DND-41 (cell line): Measurements from ENCODE around the gene NCAPD2.

Experiments
- ATAC-seq: fragments of 200-7000 bp; cut with Tn5 transposase; 3 replicates; pipeline ENCODE4 v1.9.1; 2021; ENCODE audit warnings: low read depth; ENCODE audit not compliant: insufficient read depth
- DNase-seq: peaks from one replicate; pipeline ENCODE4 v3.0.0-alpha.2; 2020
- H2AFZ ChIP-seq: 2 replicates; pipeline ENCODE4 v1.6.0; 2012; ENCODE audit warnings: low read depth, low read length
- H3K27ac ChIP-seq: 2 replicates; pipeline ENCODE4 v1.5.1; 2012; ENCODE audit warnings: low read length, inconsistent platforms
- H3K27me3 ChIP-seq: fragments of 200-600 bp; sonication (generic); 2 replicates; pipeline ENCODE4 v1.6.0; 2012; ENCODE audit warnings: low read length, mild to moderate bottlenecking, inconsistent platforms; ENCODE audit not compliant: insufficient read depth, poor library complexity
- H3K36me3 ChIP-seq: 2 replicates; pipeline ENCODE4 v1.5.1; 2012; ENCODE audit warnings: low read length, inconsistent platforms; ENCODE audit not compliant: insufficient read depth
- H3K4me1 ChIP-seq: 2 replicates; pipeline ENCODE4 v1.5.1; 2012; ENCODE audit warnings: mild to moderate bottlenecking, low read length; ENCODE audit not compliant: insufficient read depth
- H3K4me2 ChIP-seq: 2 replicates; pipeline ENCODE4 v1.6.0; 2012; ENCODE audit warnings: mild to moderate bottlenecking, moderate library complexity, low read length, inconsistent platforms; ENCODE audit not compliant: insufficient read depth
- H3K4me3 ChIP-seq, 2 experiments: fragments of 200-600 bp in 1 of 2; shearing (Covaris generic) in 1 of 2; 2 replicates each; pipeline ENCODE4 v1.5.1; 2012 to 2016; ENCODE audit warnings: inconsistent platforms in 2 of 2, low read length in 2 of 2, mild to moderate bottlenecking in 2 of 2, low read depth in 1 of 2, moderate library complexity in 1 of 2
- H3K79me2 ChIP-seq: 2 replicates; pipeline ENCODE4 v1.6.0; 2012; ENCODE audit warnings: low read length, inconsistent platforms; ENCODE audit not compliant: insufficient read depth
- H3K9ac ChIP-seq: 2 replicates; pipeline ENCODE4 v1.6.0; 2012; ENCODE audit warnings: low read depth, mild to moderate bottlenecking, inconsistent platforms, low read length, moderate library complexity
- H3K9me3 ChIP-seq: 2 replicates; pipeline ENCODE4 v1.5.1; 2012; ENCODE audit warnings: low read length, moderate library complexity, mild to moderate bottlenecking, inconsistent platforms; ENCODE audit not compliant: insufficient read depth, severe bottlenecking
- H4K20me1 ChIP-seq: 2 replicates; pipeline ENCODE4 v1.6.0; 2012; ENCODE audit warnings: low read length; ENCODE audit not compliant: insufficient read depth
- CTCF ChIP-seq: IDR thresholded peaks from 2 replicates; pipeline ENCODE4 v1.5.1; 2012; ENCODE audit warnings: borderline replicate concordance, low read length, moderate library complexity, mild to moderate bottlenecking; ENCODE audit not compliant: poor library complexity, severe bottlenecking; ENCODE audit errors: extremely low read depth
- EZH2 ChIP-seq: IDR thresholded peaks from 3 replicates; pipeline ENCODE4 v1.6.1; 2012; ENCODE audit warnings: borderline replicate concordance, low read depth, mild to moderate bottlenecking, moderate library complexity, low read length, inconsistent platforms; ENCODE audit not compliant: severe bottlenecking

The NCAPD2 gene, protein sequence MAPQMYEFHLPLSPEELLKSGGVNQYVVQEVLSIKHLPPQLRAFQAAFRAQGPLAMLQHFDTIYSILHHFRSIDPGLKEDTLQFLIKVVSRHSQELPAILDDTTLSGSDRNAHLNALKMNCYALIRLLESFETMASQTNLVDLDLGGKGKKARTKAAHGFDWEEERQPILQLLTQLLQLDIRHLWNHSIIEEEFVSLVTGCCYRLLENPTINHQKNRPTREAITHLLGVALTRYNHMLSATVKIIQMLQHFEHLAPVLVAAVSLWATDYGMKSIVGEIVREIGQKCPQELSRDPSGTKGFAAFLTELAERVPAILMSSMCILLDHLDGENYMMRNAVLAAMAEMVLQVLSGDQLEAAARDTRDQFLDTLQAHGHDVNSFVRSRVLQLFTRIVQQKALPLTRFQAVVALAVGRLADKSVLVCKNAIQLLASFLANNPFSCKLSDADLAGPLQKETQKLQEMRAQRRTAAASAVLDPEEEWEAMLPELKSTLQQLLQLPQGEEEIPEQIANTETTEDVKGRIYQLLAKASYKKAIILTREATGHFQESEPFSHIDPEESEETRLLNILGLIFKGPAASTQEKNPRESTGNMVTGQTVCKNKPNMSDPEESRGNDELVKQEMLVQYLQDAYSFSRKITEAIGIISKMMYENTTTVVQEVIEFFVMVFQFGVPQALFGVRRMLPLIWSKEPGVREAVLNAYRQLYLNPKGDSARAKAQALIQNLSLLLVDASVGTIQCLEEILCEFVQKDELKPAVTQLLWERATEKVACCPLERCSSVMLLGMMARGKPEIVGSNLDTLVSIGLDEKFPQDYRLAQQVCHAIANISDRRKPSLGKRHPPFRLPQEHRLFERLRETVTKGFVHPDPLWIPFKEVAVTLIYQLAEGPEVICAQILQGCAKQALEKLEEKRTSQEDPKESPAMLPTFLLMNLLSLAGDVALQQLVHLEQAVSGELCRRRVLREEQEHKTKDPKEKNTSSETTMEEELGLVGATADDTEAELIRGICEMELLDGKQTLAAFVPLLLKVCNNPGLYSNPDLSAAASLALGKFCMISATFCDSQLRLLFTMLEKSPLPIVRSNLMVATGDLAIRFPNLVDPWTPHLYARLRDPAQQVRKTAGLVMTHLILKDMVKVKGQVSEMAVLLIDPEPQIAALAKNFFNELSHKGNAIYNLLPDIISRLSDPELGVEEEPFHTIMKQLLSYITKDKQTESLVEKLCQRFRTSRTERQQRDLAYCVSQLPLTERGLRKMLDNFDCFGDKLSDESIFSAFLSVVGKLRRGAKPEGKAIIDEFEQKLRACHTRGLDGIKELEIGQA (N-terminal part only)

DNA sequence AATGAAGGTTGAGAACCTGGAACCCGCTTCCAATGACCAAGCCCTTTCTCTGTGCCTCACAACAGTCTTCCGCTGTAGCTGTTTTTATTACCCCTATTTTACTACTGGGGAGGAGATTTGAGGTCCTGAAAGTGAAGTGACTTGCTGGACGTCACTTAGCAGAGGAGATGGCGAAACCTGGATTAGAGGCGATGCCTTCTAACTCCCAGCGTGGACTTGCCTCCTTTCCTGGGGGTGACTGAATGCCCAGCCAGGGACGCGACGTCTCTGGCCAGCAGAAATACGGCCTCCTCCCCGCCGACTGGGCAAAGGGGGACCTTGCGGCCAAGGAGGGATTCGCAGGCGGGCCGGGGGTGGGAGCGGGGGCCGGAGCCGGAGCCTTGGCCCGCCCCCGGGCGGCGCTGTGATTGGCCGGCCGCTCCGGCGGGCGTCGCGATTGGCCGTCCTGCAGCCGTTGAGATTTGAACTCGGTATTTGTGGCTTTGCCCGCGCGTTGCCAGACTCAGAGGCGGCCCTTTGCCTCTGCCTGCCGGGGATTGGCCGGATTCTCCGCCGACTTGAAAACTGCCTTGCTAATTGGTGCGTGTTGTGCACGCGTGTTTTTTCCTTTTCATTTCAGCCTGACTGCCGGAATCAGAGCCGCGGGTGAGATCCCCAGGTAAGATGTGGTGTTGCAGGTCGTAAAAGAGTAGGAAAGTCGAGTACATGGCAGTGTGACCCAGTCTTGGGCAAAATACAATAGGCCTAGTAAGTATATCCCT is at the start of gene NCAPD2:
Gene NCAPD2 (plus strand): TSS at position 606 of the 761 bp plus-strand sequence. CDS start 997 bp downstream, outside the sequence.
- Histone ChIP-seq H3K9me3 (no peaks in the 10 kb centered on the region), H4K20me1 (no peaks in the 10 kb centered on the region), H2AFZ (peak within 1 kb of the TSS; percentile 80), H3K27ac (peak within 1 kb of the TSS; percentile 98), H3K4me3 (peak within 1 kb of the TSS; percentile 63 to 75), H3K79me2 (peaks cover 53% of the 10 kb centered on the region), H3K36me3 (peaks cover 34% of the 10 kb centered on the region), H3K27me3 (no peaks in the 10 kb centered on the region), H3K9ac (peak within 1 kb of the TSS; percentile 94), H3K4me1 (peaks cover 44% of the 10 kb centered on the region), H3K4me2 (peak within 1 kb of the TSS; percentile 72)
- ATAC-seq (peak; percentile 85), DNase-seq (peak; percentile 93)
- no peak for TF ChIP-seq CTCF
- no peak for TF ChIP-seq EZH2

DNA sequence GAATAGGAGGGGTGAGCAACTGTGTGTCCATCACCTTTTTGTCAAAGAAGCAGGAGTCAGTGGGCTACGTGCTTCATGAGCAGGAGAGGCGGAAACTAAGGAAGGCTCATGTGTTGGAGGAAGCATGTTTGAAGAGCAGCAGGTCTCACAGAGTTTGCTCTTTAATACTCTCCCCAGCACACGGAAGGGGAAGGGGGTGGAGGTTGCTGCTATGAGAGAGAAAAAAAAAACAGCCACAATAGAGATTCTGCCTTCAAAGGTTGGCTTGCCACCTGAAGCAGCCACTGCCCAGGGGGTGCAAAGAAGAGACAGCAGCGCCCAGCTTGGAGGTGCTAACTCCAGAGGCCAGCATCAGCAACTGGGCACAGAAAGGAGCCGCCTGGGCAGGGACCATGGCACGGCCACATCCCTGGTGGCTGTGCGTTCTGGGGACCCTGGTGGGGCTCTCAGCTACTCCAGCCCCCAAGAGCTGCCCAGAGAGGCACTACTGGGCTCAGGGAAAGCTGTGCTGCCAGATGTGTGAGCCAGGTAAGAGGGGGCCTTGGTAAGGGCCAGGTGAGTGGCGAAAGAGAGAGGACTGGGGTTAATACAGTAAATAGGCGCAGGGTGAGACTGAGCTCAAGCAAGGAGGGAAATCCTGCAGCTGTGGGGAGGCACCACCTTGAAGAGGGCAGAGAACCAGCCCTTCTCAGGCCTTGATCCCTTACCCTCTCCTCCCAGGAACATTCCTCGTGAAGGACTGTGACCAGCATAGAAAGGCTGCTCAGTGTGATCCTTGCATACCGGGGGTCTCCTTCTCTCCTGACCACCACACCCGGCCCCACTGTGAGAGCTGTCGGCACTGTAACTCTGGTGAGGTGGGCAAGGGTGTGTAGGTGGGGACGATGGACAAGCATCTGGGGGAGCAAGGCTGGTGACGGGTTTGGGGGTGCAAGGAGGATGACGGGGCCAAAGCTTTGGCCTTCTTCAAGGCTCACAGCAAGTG is 48.9 kb upstream of the NCAPD2 start, which contains the start of gene CD27:
Gene CD27 (plus strand): TSS at position 252 of the 985 bp plus-strand sequence. CDS start 141 bp downstream, at position 393.
- TF ChIP-seq EZH2: no peak
- TF ChIP-seq CTCF: no peak
- H3K4me3 ChIP-seq: no peak within 1 kb of the TSS
- DNase-seq: no peak
- H3K4me1 ChIP-seq: peaks cover 16% of the 10 kb centered on the region
- no peak within 1 kb of the TSS for H2AFZ ChIP-seq
- no peaks in the 10 kb centered on the region for H3K79me2 ChIP-seq
- H3K27me3 ChIP-seq: no peaks in the 10 kb centered on the region
- no peaks in the 10 kb centered on the region for H3K36me3 ChIP-seq
- 0 out of 2 replicates have a peak within 1 kb of the TSS, but pooled peaks have one; percentile 21 for H3K9ac ChIP-seq
- ATAC-seq: peak; percentile 42
- H4K20me1 ChIP-seq: no peaks in the 10 kb centered on the region
- H3K9me3 ChIP-seq: no peaks in the 10 kb centered on the region
- H3K4me2 ChIP-seq: no peak within 1 kb of the TSS
- peak within 1 kb of the TSS; percentile 47 for H3K27ac ChIP-seq
